Left renal pelvis (tissue), 4 donors: Measurements from ENCODE around the gene LLPH. TPM values are rescaled to one million over a fixed set of nuclear protein-coding genes. Genes with fewer than 3 reads are reported as not detected.
A peak's percentile ranks its signal among the peaks of the same experiment; 100 is the strongest.

ENCODE experiments used
- DNase-seq, 4 donors: peaks; one replicate each; pipeline ENCODE4 v3.0.0-alpha.2; 2013; ENCODE audit warnings: low read depth in 4 of 4, low spot score in 3 of 4
- polyA plus RNA-seq, 4 donors: library from polyadenylated mRNA; unstranded; fragments of 120-200 nt; gene quantifications; one replicate each; pipeline ENCODE4 v1.2.1, GENCODE V29; 2013; ENCODE audit not compliant: insufficient read length in 4 of 4

LLPH gene
- polyA plus RNA-seq, 4 donors, result 29.0 to 37.9 (median 33.6) TPM

DNA sequence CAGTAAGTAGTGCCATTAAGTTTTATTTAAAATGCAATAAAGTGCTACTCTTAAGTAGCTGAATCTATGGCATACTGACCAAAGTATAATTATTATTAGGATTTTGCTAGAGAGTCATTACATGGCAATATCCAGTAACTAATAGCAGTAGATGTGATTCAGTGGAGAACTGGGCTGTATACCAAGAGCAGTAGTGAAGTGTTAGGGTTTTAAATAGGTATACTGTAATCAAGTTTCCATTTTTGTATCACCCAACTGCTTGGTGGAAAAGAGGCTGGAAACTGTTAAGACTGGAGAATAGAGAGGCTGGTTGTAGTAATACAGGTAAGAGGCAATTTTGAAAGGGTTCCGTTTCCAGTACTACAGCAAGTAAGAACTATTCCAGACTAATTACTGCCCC, 13.3 kb upstream of the LLPH start:
- no peak for DNase-seq

DNA sequence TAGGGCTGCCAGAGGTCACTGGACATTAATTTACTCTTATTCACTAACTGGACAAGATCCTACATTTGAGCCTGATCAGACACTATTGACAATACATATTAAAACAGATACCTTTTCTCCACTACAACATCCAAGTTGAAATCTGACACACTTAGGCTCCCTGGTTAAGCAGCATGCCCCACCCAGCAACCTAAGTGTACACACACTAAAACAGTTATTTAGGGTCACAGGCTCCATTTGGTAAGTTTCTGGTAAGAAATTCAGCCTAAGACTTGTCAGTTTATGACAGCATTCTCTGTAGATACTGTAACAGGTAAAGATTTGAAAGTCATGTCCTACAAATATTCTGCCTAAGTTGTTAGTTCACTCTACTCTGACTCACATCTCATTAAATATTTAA, 12.3 kb upstream of the LLPH start:
- DNase-seq, result no peak

DNA sequence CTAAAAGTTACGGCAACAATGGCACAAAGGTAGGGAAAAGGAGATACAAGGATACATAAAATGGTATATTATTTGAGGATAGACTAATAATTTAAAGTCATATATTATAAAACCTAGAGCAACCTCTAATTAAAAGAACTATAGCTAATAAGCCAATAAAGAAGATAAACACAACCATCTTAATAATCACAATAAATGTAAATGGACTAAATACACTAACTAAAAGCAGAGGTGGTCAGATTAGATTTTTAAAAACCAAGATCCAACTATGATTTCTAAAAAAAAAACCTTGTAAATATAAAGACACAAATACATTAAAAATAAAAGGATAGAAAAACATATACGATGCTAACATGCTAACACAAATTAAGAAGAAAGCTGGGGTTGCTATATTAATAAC, 10.7 kb upstream of the LLPH start:
- DNase-seq, result no peak

DNA sequence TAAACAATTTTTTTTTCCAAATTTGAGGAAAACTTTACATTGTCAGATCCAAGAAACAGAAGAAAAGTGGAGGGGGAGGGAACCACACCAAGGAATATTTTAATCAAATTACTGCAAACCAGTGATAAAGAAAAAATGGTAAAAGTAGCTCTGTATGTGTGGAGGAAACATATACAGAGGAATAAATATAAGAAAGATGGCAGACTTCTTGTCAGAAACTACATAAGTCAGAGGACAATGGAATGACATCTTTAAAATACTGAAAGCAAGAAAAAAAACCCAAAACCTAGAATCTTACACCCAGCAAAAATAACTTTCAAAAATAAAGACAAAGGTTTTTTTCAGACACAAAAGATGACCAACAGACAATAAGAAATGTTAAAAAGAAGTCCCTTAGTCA, 10.2 kb upstream of the LLPH start:
- DNase-seq, result no peak

DNA sequence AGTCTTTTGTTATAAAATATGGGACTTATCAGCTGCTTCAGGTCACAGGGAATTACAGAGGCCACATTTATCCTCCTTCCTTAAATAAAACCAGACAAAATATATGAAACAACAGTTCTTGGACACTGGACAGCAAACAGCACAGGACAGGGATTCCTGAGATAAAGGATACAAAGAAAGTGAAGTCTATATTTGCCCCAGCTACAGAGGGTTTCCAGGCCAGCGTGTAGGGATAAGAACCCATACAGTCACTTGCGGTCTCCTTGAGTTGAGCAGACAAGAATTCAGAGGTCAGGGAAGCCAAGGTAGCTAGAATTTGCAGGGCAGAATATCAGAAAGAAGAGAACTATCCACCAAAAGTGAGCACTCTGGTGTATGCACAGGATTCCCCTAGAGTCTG, 8.8 kb upstream of the LLPH start:
- no peak for DNase-seq

DNA sequence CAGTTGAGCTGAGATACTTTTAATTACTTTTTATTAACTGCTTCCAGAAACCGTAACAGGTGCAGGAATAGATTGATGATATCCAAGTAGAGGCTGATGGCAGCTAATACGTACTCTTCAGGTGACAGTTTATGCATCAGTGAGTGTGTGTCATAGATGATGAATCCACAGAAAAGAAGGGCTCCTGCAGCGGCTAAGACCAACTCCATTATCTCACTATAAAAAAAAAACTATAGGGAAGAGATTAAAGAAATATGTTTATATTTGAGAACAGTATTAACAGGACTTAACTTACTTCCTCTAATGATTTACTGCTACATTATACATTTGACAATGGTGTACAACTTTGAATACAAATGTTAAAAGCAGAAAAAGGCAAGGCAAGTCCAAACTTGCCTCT, 7.4 kb upstream of the LLPH start:
- DNase-seq, result no peak

DNA sequence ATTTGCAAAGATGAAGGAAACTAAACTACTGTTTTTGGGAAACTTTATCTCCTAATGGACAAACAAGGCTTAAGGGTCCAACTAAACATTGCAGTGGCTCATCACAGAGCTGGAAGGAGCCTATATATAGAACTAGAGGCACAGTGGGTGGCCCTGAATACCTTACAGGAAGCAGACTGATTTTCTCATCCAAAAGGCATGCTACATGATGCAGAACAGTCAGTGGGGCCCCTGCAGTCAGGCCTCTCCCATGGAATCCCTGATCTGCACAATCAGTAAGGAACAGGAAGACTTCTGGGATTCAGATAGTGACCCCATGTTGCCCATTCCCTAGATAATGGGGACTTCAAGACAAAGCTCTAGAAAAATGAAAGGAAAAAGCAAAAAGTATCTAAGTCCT, 1.9 kb upstream of the LLPH start:
- no peak for DNase-seq

DNA sequence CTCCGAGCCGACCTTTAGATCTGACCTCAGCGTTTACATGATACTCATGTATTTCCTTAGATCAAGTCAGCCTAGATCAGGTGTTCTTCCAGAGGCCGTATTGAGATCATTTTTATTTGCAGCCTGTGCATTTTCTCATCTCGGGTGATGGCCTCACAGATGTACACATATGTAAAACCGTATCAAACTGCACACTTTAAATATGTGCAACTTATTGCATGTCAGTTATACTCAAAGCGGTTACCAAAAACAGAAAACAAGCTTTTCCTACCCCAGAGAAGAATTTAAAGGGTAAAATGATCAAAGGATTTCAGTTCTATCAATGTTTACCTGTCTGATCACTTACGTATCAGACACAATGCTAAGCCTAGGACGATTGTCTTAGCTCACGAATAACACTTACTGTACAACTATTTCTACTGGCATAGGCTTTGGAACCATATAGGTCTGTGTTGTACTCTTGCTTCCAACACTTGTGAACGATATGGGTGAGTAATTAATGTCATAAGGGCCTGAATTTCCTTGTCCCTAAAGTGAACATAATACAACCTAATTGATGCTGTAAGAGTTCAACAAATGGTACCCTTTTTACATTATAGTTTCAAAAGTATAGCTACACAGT, 628 bp upstream of the LLPH start:
- DNase-seq, result no peak

DNA sequence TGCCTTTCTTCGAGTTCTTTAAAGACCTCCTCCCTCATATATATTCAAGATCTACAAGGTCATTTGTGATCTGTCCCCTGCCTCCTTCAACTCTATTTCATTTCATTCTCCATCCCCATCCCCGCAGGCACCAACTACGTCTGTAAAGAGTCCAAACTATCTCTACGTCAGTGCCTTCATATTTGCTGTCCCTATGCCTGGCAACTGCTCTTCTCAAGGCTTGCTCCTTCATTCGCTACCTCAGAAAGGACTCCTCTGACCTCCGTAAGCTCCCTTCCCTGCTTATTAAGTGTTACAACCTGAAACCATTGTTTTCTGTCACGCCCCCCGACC, 650 bp downstream of the LLPH start:
- DNase-seq, result no peak

DNA sequence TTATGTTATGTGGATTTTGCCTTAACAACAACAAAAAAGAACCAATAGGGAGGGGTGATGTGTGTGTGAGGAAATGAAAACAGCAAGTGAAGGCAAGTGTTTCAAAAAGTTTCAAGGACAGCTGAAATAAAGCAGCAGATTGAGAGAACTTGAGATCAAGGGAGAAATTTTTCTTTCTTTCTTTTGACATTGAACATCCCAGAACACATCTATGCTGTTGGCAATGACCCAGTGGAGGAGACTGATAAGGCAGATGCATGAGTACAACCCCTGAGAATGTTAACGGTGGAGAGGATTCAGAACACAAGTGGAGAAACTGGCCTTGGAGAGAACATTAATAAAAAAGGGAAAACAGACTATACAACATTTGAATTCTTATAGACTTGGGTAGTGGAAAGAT, 2.9 kb downstream of the LLPH start:
- DNase-seq, result no peak

DNA sequence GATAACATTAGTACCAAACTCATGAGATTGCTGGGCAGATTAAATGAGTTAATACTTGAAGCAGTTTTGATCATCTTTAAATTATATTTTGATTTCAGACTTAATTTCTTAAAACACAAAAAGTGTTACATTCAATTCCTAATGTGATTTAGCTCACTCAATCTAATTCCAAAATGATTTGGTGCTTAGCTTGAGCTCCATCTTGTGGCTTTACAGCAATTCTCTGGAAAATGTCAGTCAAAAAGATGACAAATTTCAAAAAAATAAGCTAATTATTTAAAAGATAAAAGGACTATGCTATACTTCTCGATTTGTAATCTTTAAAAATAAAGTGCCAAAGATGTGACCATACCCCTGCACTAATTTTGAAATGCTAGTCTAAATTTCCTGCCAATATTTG, 10.1 kb downstream of the LLPH start:
- no peak for DNase-seq

DNA sequence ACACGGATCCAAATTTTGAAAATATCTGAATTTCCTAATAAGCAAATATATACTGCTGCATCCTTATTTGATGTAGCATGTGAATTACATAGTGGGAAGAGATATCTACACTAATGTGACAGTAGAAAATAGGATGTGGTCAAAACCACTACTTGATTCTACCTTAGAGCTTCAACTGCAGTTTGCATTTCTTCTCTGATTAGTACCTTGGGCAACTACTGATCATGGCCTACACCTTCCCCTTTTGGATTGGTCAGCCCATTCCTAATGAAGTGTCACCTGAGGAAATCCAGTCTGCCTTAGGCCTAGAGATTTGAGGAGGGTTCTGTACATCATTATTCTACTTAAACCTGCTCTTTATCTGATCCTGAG, 10.7 kb downstream of the LLPH start:
- no peak for DNase-seq

DNA sequence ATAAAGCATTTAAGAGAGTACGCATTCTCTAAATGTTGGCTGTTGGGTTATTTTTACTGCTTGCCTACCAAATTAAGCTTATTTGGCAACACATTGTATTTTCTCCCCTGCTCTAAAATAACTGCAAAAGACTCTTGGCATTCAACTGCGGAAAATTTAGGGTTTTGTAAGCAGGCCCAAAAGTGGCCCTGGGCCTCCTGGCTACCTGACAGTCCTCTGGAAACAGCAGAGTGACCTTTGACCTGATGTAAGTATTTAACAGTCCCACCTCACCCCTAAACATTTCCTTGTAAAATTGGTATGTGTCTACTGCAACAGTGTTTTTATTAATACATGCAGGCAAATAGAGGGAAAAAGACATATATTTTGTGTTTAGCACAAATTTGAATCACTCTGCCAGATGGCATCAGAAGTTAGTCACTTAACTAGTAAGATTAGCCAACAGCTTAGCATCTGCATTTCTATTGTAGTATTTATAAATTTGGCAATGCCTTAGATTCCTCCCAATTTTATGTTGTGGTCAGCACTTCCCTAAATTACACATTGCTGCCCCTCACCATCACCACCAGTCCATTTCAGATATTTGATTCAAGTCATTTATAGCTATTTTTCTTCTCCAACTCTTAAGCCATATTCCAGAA, 11.2 kb downstream of the LLPH start:
- DNase-seq, result no peak

DNA sequence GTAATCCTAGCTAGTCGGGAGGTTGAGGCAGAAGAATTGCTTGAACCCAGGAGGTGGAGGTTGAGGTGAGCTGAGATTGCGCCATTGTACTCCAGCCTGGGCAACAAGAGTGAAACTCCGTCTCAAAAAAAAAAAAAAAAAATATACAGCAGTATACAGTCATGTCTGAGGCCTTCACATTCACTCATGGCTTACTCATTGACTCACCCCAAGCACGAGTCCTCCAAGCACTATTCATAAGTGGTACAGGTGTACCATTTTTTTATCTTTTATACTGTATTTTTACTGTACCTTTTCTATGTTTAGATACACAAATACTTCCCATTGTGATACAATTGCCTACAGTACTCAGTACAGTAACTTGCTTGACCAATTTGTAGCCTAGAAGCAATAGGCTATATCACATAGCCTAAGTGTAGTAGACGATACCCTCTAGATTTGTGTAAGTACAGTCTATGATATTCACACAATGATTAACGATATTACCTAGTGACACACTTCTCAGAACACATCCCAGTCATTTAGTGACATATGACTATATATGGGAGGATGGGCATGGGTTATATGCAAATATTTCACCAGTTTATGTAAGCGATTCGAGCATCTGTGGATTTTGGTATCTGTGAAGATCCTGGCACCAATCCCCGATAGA, 12.2 kb downstream of the LLPH start:
- no peak for DNase-seq

DNA sequence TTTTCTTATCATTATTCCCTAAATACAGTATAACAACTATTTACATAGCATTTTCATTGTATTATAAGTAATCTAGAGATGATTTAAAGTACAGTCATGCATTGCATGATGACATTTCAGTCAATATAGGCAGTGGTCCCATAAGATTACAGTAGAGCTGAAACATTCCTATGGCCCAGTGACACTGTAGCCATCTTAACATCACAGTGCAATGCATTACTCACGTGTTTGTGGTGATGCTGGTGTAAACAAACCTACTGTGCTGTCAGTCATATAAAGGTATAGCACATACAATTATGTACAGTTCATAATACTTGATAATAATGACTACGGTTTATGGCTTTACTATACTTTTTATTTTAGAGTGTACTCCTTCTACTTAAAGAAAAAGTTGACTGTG, 13.3 kb downstream of the LLPH start:
- no peak for DNase-seq

DNA sequence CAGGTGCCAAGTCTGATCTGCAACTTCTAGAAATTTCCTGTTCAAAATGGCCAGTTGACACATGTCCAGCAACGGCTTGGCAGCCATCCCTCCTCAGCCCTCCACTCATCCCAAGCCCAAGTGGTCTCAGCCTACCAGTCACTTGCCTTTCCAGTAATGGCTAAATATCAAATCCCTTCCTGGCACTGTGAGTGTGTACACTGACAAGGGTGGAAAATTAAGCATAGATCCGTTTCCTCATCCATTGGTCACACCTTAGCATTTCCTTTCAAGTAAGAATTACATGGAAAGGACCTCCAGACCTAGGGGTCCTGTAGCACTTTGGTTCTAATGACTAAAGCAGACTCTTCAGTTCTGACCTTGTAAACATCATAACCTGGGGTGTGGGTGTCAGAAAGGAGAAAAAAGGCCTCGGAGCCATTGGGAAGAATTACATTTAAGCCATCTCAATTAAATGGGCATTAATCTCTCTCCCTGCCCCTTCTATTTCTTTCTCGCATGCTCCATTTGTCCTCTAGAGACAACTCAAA, 15.4 kb downstream of the LLPH start:
- DNase-seq, result no peak

DNA sequence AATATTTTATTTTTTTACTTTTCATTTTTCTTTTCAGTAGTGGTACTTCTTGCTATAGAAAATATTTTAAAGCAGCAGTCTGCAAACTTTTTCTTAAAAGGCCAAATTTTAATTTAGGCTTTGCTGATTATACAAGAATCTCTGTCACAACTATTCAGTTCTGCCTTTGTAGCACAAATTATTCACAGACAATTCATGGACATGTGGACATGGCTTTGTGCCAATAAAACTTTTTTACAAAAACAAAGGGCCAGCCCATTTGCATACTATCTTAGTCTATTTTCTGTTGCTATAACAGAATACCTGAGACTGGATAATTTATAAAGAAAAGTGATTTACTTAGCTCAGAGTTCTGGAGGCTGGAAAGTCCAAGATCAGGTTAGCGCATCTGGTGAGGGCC, 17.1 kb downstream of the LLPH start:
- no peak for DNase-seq

DNA sequence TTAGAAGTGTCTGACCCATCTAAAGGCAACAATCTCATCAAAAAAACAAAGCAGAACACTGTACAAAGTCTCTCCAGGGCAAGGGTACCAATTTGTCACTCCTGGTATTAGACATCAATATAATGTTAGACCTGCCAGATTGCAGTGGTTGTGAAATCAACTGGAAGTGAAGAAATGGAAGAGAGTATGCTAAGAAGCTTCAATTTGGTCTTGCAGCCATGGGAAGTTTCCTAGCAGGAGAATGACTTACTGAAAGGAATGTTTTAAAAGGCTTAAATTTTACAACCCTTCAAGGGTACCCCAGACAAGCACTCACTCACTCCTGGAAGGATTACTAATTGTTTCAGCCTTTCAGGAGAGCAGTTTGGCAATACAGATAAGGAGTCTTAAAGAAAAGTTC, 18.9 kb downstream of the LLPH start:
- no peak for DNase-seq

DNA sequence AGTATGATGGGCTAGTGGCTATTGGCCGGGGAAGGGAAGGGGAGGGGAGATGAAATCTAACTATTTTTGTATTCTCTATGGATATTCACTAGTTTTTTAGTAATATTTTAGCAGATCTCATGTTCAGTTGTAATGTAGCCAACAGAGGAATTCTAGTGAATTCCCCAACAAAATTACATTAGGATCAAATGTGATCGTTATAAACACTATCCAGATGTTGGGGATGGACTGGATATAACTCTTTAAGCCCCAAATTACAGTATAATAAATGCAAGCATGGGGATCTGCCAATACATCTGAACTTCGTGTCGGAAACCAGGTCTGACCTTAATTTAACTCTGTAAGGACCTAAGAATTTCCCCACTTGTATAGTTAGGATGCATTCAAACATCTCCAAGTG, 21.5 kb downstream of the LLPH start:
- no peak for DNase-seq

DNA sequence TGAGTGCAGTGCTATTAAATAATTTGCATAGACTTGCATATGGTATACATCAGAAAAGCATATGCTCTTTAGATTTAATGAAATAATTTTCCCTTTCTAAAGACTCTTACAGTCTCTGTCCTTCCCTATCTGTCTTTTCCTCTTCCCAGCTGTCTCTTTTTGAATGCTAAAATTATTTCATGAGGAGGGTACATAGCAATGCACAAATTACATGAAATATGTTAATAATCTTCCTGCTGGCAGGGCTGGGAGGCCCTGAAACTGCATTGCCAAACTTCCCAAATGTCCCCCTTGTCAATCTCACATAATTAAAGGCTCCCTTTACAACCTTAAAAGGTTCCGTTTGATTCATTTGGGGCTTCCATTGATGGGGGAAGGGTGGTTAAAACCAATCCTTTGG, 22.2 kb downstream of the LLPH start:
- no peak for DNase-seq

DNA sequence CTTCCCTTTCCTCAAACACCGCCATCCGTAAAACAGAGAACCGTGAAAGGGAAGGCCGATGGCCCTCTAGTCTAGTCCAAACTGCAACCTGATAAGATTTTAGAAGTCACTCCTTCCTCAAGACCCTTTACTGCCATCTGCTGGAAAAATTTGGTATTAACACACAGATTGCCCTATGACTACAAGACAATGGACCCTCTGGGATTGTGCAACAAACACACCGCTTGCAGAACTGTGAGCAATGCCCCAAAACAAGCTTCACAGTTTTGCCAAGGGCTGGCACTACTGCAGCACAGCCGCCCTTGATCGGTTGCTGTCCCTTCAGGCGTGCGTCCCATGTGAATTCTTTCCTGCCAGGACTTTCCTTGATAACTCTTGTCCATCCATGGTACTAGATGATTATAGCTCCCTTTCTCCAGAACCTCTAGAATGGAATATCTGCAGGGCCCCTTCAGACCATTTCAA, 23.1 kb downstream of the LLPH start:
- DNase-seq, result peak; percentile 70 to 86 (median 78)
